ENCODE measurements around the gene SH3GL3.

SH3GL3 gene

DNA sequence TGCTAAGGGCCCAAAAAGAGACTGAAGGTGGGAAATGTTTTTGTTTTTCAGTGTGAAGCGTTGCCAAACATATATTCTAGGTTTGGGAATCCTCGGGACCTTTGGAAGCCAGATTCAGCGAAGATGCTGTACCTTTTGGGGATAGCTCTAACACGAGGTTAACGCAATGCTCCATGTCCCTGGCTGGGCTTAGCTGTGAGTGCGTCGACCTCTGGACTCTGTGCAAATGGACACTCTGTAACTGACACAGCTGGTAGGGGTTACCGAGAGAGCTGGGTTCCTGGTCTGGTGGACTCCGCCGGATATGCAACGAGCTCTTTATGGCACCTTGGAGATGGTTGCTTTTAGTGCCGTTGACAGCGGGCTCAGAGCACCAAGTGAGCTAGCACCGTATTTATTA lies 724 bp upstream of the SH3GL3 start:
- Mint-ChIP-seq H3K9me3 (peaks cover 3% of the 10 kb centered on the region), H3K27me3 (ENCODE audit: low read depth, poor library complexity) (peaks cover 36% of the 10 kb centered on the region), H3K36me3 (ENCODE audit: low read depth) (no peaks in the 10 kb centered on the region), H3K4me3 (peak overlapping the region; percentile 89), H3K27ac (no peak overlapping the region), H3K4me1 (peaks cover 34% of the 10 kb centered on the region)
- TF ChIP-seq, protein P1, sequence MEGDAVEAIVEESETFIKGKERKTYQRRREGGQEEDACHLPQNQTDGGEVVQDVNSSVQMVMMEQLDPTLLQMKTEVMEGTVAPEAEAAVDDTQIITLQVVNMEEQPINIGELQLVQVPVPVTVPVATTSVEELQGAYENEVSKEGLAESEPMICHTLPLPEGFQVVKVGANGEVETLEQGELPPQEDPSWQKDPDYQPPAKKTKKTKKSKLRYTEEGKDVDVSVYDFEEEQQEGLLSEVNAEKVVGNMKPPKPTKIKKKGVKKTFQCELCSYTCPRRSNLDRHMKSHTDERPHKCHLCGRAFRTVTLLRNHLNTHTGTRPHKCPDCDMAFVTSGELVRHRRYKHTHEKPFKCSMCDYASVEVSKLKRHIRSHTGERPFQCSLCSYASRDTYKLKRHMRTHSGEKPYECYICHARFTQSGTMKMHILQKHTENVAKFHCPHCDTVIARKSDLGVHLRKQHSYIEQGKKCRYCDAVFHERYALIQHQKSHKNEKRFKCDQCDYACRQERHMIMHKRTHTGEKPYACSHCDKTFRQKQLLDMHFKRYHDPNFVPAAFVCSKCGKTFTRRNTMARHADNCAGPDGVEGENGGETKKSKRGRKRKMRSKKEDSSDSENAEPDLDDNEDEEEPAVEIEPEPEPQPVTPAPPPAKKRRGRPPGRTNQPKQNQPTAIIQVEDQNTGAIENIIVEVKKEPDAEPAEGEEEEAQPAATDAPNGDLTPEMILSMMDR (IDR thresholded peaks at IDR 0.05), result no peak
- no peak for DNase-seq

DNA sequence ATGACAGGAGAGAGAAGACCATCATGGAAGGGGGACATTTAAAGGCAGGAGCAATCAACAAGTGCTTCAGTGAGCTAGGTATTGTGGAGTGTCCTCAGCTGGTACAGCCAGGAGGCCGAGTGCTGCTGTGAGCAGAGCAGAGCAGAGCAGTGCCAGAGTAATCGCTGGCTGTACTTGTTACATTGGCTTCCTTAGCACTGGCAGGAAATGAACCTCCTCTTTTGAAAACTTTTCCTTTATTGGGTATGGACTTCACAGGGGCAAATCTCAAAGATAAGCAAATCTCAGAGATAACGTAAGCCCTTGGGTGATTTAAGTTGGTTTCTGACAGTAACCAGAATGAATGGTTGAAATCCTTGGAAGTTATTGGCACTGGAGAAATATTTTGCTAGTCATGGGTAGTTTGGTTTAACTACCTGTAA lies 2.1 kb downstream of the SH3GL3 start:
- Mint-ChIP-seq H3K4me3 (peak overlapping the region; percentile 6), H3K36me3 (ENCODE audit: low read depth) (no peaks in the 10 kb centered on the region), H3K9me3 (peaks cover 6% of the 10 kb centered on the region), H3K27me3 (ENCODE audit: low read depth, poor library complexity) (peaks cover 32% of the 10 kb centered on the region), H3K27ac (no peak overlapping the region), H3K4me1 (peaks cover 34% of the 10 kb centered on the region)
- TF ChIP-seq, protein P1 (IDR thresholded peaks at IDR 0.05), result no peak
- no peak for DNase-seq

DNA sequence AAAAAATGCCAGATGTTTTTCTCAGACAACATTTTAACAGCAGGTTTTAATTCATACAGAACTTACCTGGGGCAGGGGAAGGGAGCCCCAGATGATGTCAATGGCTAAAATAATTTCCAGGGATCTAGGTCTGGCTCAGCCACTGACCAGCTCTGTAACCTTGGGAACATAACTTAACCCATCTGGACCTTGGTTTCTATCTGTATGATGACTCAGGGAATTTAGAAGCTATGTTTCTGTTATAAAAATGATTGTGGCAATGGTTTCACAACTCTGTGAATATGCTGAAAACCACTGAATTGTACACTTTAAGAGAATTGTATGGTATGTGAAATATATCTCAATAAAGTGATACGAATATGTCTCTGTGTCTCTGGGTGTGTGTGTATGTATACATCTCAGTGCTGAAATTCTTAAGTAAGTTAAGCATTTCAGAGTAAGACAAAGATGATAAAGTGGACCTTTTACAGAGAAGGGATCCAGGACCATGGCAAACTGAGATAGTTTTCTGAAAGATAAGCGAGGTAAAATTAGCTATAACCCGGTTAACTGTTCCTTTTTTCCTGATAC lies 2.9 kb downstream of the SH3GL3 start:
- Mint-ChIP-seq H3K27ac (no peak overlapping the region), H3K4me3 (no peak overlapping the region), H3K4me1 (peaks cover 33% of the 10 kb centered on the region), H3K36me3 (ENCODE audit: low read depth) (no peaks in the 10 kb centered on the region), H3K9me3 (peaks cover 6% of the 10 kb centered on the region), H3K27me3 (ENCODE audit: low read depth, poor library complexity) (peaks cover 32% of the 10 kb centered on the region)
- DNase-seq, result no peak
- TF ChIP-seq, protein P1 (IDR thresholded peaks at IDR 0.05), result no peak

GRCh38 chr15:83457149-83457548 lies 10.0 kb downstream of the SH3GL3 start:
- H3K27ac Mint-ChIP-seq, result no peak overlapping the region
- peaks cover 2% of the 10 kb centered on the region for H3K27me3 Mint-ChIP-seq (ENCODE audit: low read depth, poor library complexity)

GRCh38 chr15:83458381-83458780 lies 11.2 kb downstream of the SH3GL3 start:
- Mint-ChIP-seq H3K27me3 (ENCODE audit: low read depth, poor library complexity) (peaks cover 9% of the 10 kb centered on the region), H3K27ac (peak overlapping the region; percentile 73)
- TF ChIP-seq, protein P1 (IDR thresholded peaks at IDR 0.05), result no peak

More at GRCh38 chr15:83457149-83457548, 10.0 kb downstream of the SH3GL3 start:
- TF ChIP-seq, protein P1 (IDR thresholded peaks at IDR 0.05), result no peak
- Mint-ChIP-seq H3K9me3 (peaks cover 24% of the 10 kb centered on the region), H3K4me1 (peaks cover 38% of the 10 kb centered on the region), H3K4me3 (peak overlapping the region; percentile 27), H3K36me3 (ENCODE audit: low read depth) (peaks cover 5% of the 10 kb centered on the region)
- no peak for DNase-seq

DNA sequence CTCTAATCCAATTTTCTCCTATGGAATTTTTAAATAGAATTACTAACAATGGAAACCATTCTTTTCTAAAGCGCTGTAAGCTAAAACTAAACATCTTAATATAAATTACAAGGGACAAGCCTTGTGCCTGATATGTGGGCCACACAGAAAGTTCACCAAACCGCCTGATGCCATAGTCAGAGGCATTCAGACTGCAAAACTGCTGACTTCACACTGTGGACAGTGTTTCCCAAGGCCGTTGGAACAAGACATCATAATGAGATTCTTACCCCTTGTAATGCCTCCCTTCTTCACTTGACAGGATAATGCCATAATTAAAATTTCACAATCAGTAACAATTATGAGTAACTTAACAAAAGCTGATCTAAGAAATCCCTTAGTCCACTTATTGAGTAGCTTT lies 14.9 kb downstream of the SH3GL3 start:
- peaks cover 7% of the 10 kb centered on the region for H3K36me3 Mint-ChIP-seq (ENCODE audit: low read depth)
- TF ChIP-seq, protein P1 (IDR thresholded peaks at IDR 0.05), result no peak
- DNase-seq, result no peak
- H3K9me3 Mint-ChIP-seq, result peaks cover 20% of the 10 kb centered on the region
- peaks cover 33% of the 10 kb centered on the region for H3K4me1 Mint-ChIP-seq
- no peak overlapping the region for H3K4me3 Mint-ChIP-seq
- H3K27me3 Mint-ChIP-seq (ENCODE audit: low read depth, poor library complexity), result peaks cover 9% of the 10 kb centered on the region
- H3K27ac Mint-ChIP-seq, result no peak overlapping the region

More at GRCh38 chr15:83458381-83458780, 11.2 kb downstream of the SH3GL3 start:
- peaks cover 9% of the 10 kb centered on the region for H3K36me3 Mint-ChIP-seq (ENCODE audit: low read depth)
- peaks cover 38% of the 10 kb centered on the region for H3K4me1 Mint-ChIP-seq
- no peak for DNase-seq
- no peak overlapping the region for H3K4me3 Mint-ChIP-seq
- H3K9me3 Mint-ChIP-seq, result peaks cover 27% of the 10 kb centered on the region
